ENCODE measurements around the gene KLHL29. TPM values are rescaled to one million over a fixed set of nuclear protein-coding genes. Genes with fewer than 3 reads are reported as not detected.
"Not testable (repeated sequence)": the region's sequence is repeated elsewhere in the genome, so short reads cannot be mapped to it uniquely, and the experiment has no call there.

Gene KLHL29
- total RNA-seq, 1 experiment from 2014 or later, result 16.7 TPM

DNA sequence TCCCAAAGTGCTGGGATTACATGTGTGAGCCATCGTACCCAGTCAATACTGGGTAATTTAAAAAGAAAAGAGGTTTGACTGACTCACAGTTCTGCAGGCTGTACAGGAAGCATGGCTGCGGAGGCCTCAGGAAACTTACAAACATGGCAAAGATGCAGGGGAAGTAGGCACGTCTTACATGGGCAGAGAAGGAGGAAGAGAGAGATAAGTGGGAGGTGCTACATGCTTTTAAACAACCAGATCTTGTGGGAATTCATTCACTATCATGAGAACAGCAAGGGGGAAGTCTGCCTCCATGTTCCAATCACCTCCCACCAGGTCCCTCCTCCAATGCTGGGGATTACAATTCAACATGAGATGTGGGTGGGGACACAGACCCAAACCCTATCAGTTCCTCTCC, 349.4 kb downstream of the KLHL29 start:
- no peaks in the 10 kb centered on the region for H3K4me1 ChIP-seq (ENCODE audit: control insufficient read depth in 1 of 2, insufficient read depth in 2 of 2, low read length in 2 of 2)
- CTCF ChIA-PET, result no interaction called here
- TF ChIP-seq SP1 (IDR thresholded peaks at IDR 0.05; ENCODE audit: low read depth) (no peak), EZH2 (IDR thresholded peaks at IDR 0.05) (no peak), RAD21 (IDR thresholded peaks at IDR 0.05; ENCODE audit: low read depth) (no peak), REST (IDR thresholded peaks at IDR 0.05; ENCODE audit: low read depth) (no peak), CEBPB (IDR thresholded peaks at IDR 0.05; ENCODE audit: low read depth) (no peak), ELF1 (IDR thresholded peaks at IDR 0.05; ENCODE audit: borderline replicate concordance, low read depth) (no peak), EZH2phosphoT487 (IDR thresholded peaks at IDR 0.05; ENCODE audit: borderline replicate concordance) (no peak)
- TF ChIP-seq, protein P1, sequence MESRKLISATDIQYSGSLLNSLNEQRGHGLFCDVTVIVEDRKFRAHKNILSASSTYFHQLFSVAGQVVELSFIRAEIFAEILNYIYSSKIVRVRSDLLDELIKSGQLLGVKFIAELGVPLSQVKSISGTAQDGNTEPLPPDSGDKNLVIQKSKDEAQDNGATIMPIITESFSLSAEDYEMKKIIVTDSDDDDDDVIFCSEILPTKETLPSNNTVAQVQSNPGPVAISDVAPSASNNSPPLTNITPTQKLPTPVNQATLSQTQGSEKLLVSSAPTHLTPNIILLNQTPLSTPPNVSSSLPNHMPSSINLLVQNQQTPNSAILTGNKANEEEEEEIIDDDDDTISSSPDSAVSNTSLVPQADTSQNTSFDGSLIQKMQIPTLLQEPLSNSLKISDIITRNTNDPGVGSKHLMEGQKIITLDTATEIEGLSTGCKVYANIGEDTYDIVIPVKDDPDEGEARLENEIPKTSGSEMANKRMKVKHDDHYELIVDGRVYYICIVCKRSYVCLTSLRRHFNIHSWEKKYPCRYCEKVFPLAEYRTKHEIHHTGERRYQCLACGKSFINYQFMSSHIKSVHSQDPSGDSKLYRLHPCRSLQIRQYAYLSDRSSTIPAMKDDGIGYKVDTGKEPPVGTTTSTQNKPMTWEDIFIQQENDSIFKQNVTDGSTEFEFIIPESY (IDR thresholded peaks at IDR 0.05; ENCODE audit: extremely low read depth, insufficient replicate concordance, low read length), result no peak
- no peaks in the 10 kb centered on the region for H3K9me3 ChIP-seq (ENCODE audit: control insufficient read depth in 1 of 2, insufficient read depth in 1 of 2, low read depth in 1 of 2, low read length in 2 of 2)
- DNase-seq (ENCODE audit: low read depth, low spot score) (no peak), ATAC-seq (no peak)
- H3K36me3 ChIP-seq (ENCODE audit: control insufficient read depth in 1 of 2, insufficient read depth in 2 of 2, low read length in 2 of 2), result no peaks in the 10 kb centered on the region
- no peaks in the 10 kb centered on the region for H4K20me1 ChIP-seq (ENCODE audit: insufficient read depth)
- no peak overlapping the region for H3K9ac ChIP-seq (ENCODE audit: low read length)
- POLR2A ChIA-PET, result no interaction called here
- H3K79me2 ChIP-seq (ENCODE audit: insufficient read depth, low read length), result no peaks in the 10 kb centered on the region
- H3K27ac ChIP-seq (ENCODE audit: low read depth, low read length), result no peak overlapping the region
- H3K4me2 ChIP-seq (ENCODE audit: low read length), result no peak overlapping the region
- no peaks in the 10 kb centered on the region for H3K27me3 ChIP-seq (ENCODE audit: insufficient read depth, low read length)
- no peak overlapping the region for H3K4me3 ChIP-seq (replicated peaks in 1 of 2; ENCODE audit: low read depth in 1 of 2, low read length in 2 of 2)
- H3K9me2 ChIP-seq (ENCODE audit: insufficient read depth), result no peaks in the 10 kb centered on the region
- BruUV-seq (replicated peaks), result no TSS peak
- RAD21 ChIA-PET (ENCODE audit: low non-redundant PET in 1 of 2, low total read pairs in 2 of 2, uncharacterized antibody in 2 of 2, unreplicated experiment in 2 of 2), result no interaction called here
- intact Hi-C loops (cut with micrococcal nuclease), result no loop called here
- no peak overlapping the region for H2AFZ ChIP-seq (ENCODE audit: low read depth, low read length, poor library complexity, severe bottlenecking)

- H3K36me3 ChIP-seq (ENCODE audit: control insufficient read depth in 1 of 2, insufficient read depth in 2 of 2, low read length in 2 of 2); H2AFZ ChIP-seq (ENCODE audit: low read depth, low read length, poor library complexity, severe bottlenecking); RAD21 ChIA-PET (ENCODE audit: low non-redundant PET in 1 of 2, low total read pairs in 2 of 2, uncharacterized antibody in 2 of 2, unreplicated experiment in 2 of 2); H3K9me3 ChIP-seq (ENCODE audit: control insufficient read depth in 1 of 2, insufficient read depth in 1 of 2, low read depth in 1 of 2, low read length in 2 of 2); H3K4me2 ChIP-seq (ENCODE audit: low read length); H4K20me1 ChIP-seq (ENCODE audit: insufficient read depth); H3K4me1 ChIP-seq (ENCODE audit: control insufficient read depth in 1 of 2, insufficient read depth in 2 of 2, low read length in 2 of 2); intact Hi-C loops (cut with micrococcal nuclease); DNase-seq (ENCODE audit: low read depth, low spot score); H3K9me2 ChIP-seq (ENCODE audit: insufficient read depth); H3K27me3 ChIP-seq (ENCODE audit: insufficient read depth, low read length); BruUV-seq (replicated peaks); H3K9ac ChIP-seq (ENCODE audit: low read length); H3K79me2 ChIP-seq (ENCODE audit: insufficient read depth, low read length); H3K27ac ChIP-seq (ENCODE audit: low read depth, low read length); H3K4me3 ChIP-seq (replicated peaks in 1 of 2; ENCODE audit: low read depth in 1 of 2, low read length in 2 of 2); ATAC-seq; POLR2A ChIA-PET; CTCF ChIA-PET: not testable (repeated sequence)
These were observed 351.8 kb downstream of the KLHL29 start for GRCh38 chr2:23736783-23737182.
